Osteoblast (primary cell): ENCODE measurements around the gene ZNF524. TPM values are rescaled to one million over a fixed set of nuclear protein-coding genes. Genes with fewer than 3 reads are reported as not detected.
A peak's percentile ranks its signal among the peaks of the same experiment; 100 is the strongest.

ENCODE experiments used
- DNase-seq: peaks from one replicate; pipeline ENCODE4 v3.0.0; 2011; ENCODE audit warnings: low spot score, mixed read lengths; ENCODE audit not compliant: insufficient read length; ENCODE audit errors: missing footprints
- H2AFZ ChIP-seq: 2 replicates; pipeline ENCODE4 v1.6.0; 2011; ENCODE audit warnings: mild to moderate bottlenecking, low read length
- H3K27ac ChIP-seq: 2 replicates; pipeline ENCODE4 v1.5.1; 2011; ENCODE audit warnings: mild to moderate bottlenecking, low read depth, low read length, moderate library complexity
- H3K27me3 ChIP-seq: 2 replicates; pipeline ENCODE4 v1.6.0; 2012; ENCODE audit warnings: mild to moderate bottlenecking, control low read depth, inconsistent platforms, low read length, moderate library complexity; ENCODE audit not compliant: insufficient read depth
- H3K36me3 ChIP-seq: 2 replicates; pipeline ENCODE4 v1.5.1; 2011; ENCODE audit warnings: mild to moderate bottlenecking, low read length, control low read depth, moderate library complexity; ENCODE audit not compliant: insufficient read depth
- H3K4me1 ChIP-seq: 2 replicates; pipeline ENCODE4 v1.5.1; 2011; ENCODE audit warnings: mild to moderate bottlenecking, low read length, control low read depth, moderate library complexity; ENCODE audit not compliant: insufficient read depth
- H3K4me2 ChIP-seq: 2 replicates; pipeline ENCODE4 v1.6.0; 2011; ENCODE audit warnings: mild to moderate bottlenecking, low read length; ENCODE audit not compliant: insufficient read depth
- H3K4me3 ChIP-seq: fragments of 200-600 bp; sonication (generic); 3 replicates; pipeline ENCODE4 v1.5.1; 2012; ENCODE audit warnings: mild to moderate bottlenecking, low read length, inconsistent platforms; ENCODE audit not compliant: insufficient read depth
- H3K79me2 ChIP-seq: 2 replicates; pipeline ENCODE4 v1.6.0; 2012; ENCODE audit warnings: mild to moderate bottlenecking, low read length, control low read depth, inconsistent platforms; ENCODE audit not compliant: insufficient read depth
- H3K9me3 ChIP-seq: 2 replicates; pipeline ENCODE4 v1.5.1; 2011; ENCODE audit warnings: low read depth, low read length, control low read depth
- H4K20me1 ChIP-seq: 2 replicates; pipeline ENCODE4 v1.6.0; 2012; ENCODE audit warnings: mild to moderate bottlenecking, low read length, control low read depth; ENCODE audit not compliant: insufficient read depth
- total RNA-seq: library from RNA; depleted of rRNA; stranded (reverse); fragments of >200 nt; gene quantifications from 2 replicates; pipeline ENCODE4 v1.2.3, GENCODE V29; 2012
- TF ChIP-seq, protein P1 (sequence below): IDR thresholded peaks from 2 replicates; pipeline ENCODE4 v1.5.1; 2011; ENCODE audit warnings: mild to moderate bottlenecking, low read depth, low read length, moderate library complexity; ENCODE audit errors: extremely low read depth

Gene ZNF524
- total RNA-seq, 1 donor: 11.2 TPM

DNA sequence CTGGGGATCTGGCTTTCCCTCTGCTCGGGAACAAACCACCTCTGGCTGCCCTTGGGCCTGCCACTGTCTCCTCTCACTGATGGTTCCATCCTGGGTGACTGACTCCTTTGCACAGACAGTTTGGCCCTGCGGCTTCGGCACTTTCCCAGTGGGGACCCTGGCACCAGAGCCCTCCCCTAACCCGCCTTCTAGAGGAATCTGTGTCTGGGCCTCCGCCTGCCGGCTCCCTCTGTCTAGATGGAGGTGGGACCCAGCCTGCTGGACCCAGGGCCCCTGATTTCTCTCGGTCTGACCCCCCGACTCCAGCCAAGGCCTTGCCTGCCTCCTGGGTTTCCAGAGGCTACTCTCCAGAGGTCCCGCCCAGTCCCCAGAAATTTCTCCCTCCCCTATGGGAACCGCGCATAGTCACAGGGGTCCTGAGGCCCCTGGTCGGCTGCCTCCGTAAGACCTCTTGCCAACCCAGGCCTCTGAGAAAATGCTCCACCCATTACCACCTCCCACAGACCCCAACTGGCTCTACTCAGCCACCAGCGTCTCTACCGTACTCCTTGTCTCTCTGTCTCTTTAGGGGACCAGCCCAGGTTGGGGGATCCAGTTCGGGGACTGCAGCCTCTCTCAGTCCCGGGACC lies 50.6 kb downstream of the ZNF524 start:
- H3K4me3 ChIP-seq: no peak overlapping the region
- peaks cover 15% of the 10 kb centered on the region for H3K79me2 ChIP-seq
- H3K4me2 ChIP-seq: no peak overlapping the region
- no peaks in the 10 kb centered on the region for H3K9me3 ChIP-seq
- H4K20me1 ChIP-seq: peaks cover 6% of the 10 kb centered on the region
- TF ChIP-seq, protein P1, sequence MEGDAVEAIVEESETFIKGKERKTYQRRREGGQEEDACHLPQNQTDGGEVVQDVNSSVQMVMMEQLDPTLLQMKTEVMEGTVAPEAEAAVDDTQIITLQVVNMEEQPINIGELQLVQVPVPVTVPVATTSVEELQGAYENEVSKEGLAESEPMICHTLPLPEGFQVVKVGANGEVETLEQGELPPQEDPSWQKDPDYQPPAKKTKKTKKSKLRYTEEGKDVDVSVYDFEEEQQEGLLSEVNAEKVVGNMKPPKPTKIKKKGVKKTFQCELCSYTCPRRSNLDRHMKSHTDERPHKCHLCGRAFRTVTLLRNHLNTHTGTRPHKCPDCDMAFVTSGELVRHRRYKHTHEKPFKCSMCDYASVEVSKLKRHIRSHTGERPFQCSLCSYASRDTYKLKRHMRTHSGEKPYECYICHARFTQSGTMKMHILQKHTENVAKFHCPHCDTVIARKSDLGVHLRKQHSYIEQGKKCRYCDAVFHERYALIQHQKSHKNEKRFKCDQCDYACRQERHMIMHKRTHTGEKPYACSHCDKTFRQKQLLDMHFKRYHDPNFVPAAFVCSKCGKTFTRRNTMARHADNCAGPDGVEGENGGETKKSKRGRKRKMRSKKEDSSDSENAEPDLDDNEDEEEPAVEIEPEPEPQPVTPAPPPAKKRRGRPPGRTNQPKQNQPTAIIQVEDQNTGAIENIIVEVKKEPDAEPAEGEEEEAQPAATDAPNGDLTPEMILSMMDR: no peak
- peaks cover 14% of the 10 kb centered on the region for H3K4me1 ChIP-seq
- no peaks in the 10 kb centered on the region for H3K27me3 ChIP-seq
- H3K27ac ChIP-seq: no peak overlapping the region
- DNase-seq: peak; percentile 73
- no peaks in the 10 kb centered on the region for H3K36me3 ChIP-seq
- H2AFZ ChIP-seq: no peak overlapping the region

DNA sequence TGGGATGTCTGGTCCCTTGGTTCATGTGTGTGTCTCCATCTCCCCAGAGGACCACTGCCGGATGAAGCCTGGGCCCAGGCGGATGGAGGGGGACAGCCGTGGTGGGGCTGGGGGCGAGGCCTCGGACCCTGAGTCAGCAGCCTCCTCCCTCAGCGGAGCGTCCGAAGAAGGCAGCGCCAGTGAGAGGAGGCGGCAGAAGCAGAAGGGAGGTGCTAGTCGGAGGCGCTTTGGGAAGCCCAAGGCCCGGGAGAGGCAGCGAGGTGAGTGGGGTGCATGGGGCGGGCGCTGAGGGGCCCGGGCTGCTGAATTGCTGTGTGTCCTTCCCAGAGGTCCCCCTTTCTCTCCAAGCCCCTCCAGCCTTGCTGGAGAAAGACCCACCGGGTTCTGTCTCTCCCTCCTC lies 51.1 kb downstream of the ZNF524 start:
- Histone ChIP-seq H3K36me3 (no peaks in the 10 kb centered on the region), H3K4me3 (no peak overlapping the region), H3K9me3 (no peaks in the 10 kb centered on the region), H3K4me2 (no peak overlapping the region), H3K27me3 (no peaks in the 10 kb centered on the region), H3K79me2 (peaks cover 20% of the 10 kb centered on the region), H3K4me1 (peaks cover 19% of the 10 kb centered on the region), H3K27ac (no peak overlapping the region), H4K20me1 (peaks cover 11% of the 10 kb centered on the region), H2AFZ (no peak overlapping the region)
- DNase-seq: peak; percentile 6
- TF ChIP-seq, protein P1: no peak

DNA sequence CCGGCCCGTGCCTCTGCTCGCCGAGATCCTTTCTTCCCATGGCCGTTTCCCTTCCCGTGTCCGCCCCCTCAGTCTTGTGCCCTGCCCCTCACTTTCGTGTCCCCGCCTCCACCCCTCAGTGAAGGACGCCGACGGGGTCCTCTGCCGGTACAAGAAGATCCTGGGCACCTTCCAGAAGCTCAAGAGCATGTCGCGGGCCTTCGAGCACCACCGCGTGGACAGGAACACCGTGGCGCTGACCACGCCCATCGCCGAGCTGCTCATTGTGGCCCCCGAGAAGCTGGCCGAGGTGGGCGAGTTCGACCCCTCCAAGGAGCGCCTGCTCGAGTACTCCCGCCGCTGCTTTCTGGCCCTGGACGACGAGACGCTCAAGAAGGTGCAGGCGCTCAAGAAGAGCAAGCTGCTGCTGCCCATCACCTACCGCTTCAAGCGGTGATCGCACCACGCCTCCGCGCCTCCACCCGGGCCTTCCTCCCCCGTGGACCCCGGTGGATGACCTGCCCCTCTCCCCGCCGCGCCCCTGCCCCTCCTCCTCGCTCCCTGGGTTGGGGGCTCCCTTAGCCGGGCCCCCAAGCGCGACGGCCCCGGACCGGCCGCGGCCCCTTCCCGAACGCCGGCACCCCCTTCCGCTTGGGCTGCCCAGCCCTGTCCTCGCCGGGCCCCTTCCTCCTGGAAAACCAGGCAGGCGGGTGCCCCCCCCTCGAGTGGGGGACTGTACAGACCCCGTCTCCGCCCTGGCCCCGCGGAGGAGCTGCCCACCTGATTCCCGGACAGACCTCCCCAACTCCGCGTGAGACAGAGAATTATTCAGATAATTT lies 52.4 kb downstream of the ZNF524 start:
- TF ChIP-seq, protein P1: no peak
- no peak overlapping the region for H3K27ac ChIP-seq
- no peaks in the 10 kb centered on the region for H3K27me3 ChIP-seq
- H3K36me3 ChIP-seq: no peaks in the 10 kb centered on the region
- H3K79me2 ChIP-seq: peaks cover 28% of the 10 kb centered on the region
- peak; percentile 52 for DNase-seq
- no peak overlapping the region for H3K4me3 ChIP-seq
- H3K4me2 ChIP-seq: no peak overlapping the region
- H2AFZ ChIP-seq: no peak overlapping the region
- H3K9me3 ChIP-seq: no peaks in the 10 kb centered on the region
- H4K20me1 ChIP-seq: peaks cover 24% of the 10 kb centered on the region
- H3K4me1 ChIP-seq: peaks cover 27% of the 10 kb centered on the region

Other genes starting within 250 kb of the ZNF524 start
- not detected in 2 replicates for gene COX6B2, start 245.6 kb upstream of the ZNF524 start, total RNA-seq
- not detected in 2 replicates for gene GARIN5B, start 237.0 kb upstream of the ZNF524 start, total RNA-seq
- 0.36 and 1.2 TPM in 2 replicates for gene IL11, start 229.8 kb upstream of the ZNF524 start, total RNA-seq
- not detected in 2 replicates for gene TMEM190, start 223.5 kb upstream of the ZNF524 start, total RNA-seq
- gene TMEM238, start 216.0 kb upstream of the ZNF524 start, total RNA-seq: 0.29 TPM in 1 of 2 replicates, not detected in the other
- 223 and 310 TPM in 2 replicates for gene RPL28, start 214.4 kb upstream of the ZNF524 start, total RNA-seq
- gene UBE2S, start 192.5 kb upstream of the ZNF524 start, total RNA-seq: 37.3 and 66.9 TPM in 2 replicates
- gene SHISA7, start 157.0 kb upstream of the ZNF524 start, total RNA-seq: not detected in 2 replicates
- 55.4 and 65.1 TPM in 2 replicates for gene ISOC2, start 138.6 kb upstream of the ZNF524 start, total RNA-seq
- gene C19orf85, start 135.5 kb upstream of the ZNF524 start, total RNA-seq: not detected in 2 replicates
- gene ZNF628, start 123.7 kb upstream of the ZNF524 start, total RNA-seq: 1.5 and 2.9 TPM in 2 replicates
- gene NAT14, start 115.1 kb upstream of the ZNF524 start, total RNA-seq: 8.3 and 11.2 TPM in 2 replicates
- 22.7 and 77.4 TPM in 2 replicates for gene SSC5D, start 111.9 kb upstream of the ZNF524 start, total RNA-seq
- not detected in 2 replicates for gene SBK2, start 63.2 kb upstream of the ZNF524 start, total RNA-seq
- gene SBK3, start 54.7 kb upstream of the ZNF524 start, total RNA-seq: not detected in 2 replicates
- gene ZNF579, start 19.4 kb upstream of the ZNF524 start, total RNA-seq: 6.9 and 7.4 TPM in 2 replicates
- 2.9 and 3.6 TPM in 2 replicates for gene FIZ1, start 771 bp upstream of the ZNF524 start, total RNA-seq
- gene ZNF865, start 5.4 kb downstream of the ZNF524 start, total RNA-seq: 1.4 and 1.5 TPM in 2 replicates
- gene ZNF784, start 24.3 kb downstream of the ZNF524 start, total RNA-seq: 6.5 and 8.7 TPM in 2 replicates
- 6.5 and 8.3 TPM in 2 replicates for gene ZNF580, start 40.7 kb downstream of the ZNF524 start, total RNA-seq
- gene ZNF581, start 43.4 kb downstream of the ZNF524 start, total RNA-seq: 25.7 and 28.6 TPM in 2 replicates
- 10.5 and 13.3 TPM in 2 replicates for gene CCDC106, start 47.9 kb downstream of the ZNF524 start, total RNA-seq
- 64.5 and 70.2 TPM in 2 replicates for gene U2AF2, start 54.7 kb downstream of the ZNF524 start, total RNA-seq
- gene EPN1, start 74.9 kb downstream of the ZNF524 start, total RNA-seq: 25.0 and 31.5 TPM in 2 replicates
- not detected in 2 replicates for gene NLRP9, start 138.1 kb downstream of the ZNF524 start, total RNA-seq
- not detected in 2 replicates for gene RFPL4A, start 158.8 kb downstream of the ZNF524 start, total RNA-seq
- not detected in 2 replicates for gene RFPL4AL1, start 168.8 kb downstream of the ZNF524 start, total RNA-seq
- not detected in 2 replicates for gene NLRP11, start 231.7 kb downstream of the ZNF524 start, total RNA-seq
- not detected in 2 replicates for gene NLRP4, start 236.3 kb downstream of the ZNF524 start, total RNA-seq